T-helper 9 cell (primary cell): ENCODE data around the gene ERVFRD-1.
"Not testable (repeated sequence)": the region's sequence is repeated elsewhere in the genome, so short reads cannot be mapped to it uniquely, and the experiment has no call there.

Experiments used
- DNase-seq: peaks from one replicate; pipeline ENCODE4 v3.0.0-alpha.2; 2020

The ERVFRD-1 gene

GRCh38 chr6:11126876-11127275 lies 15.4 kb upstream of the ERVFRD-1 start:
- no peak for DNase-seq

GRCh38 chr6:11123978-11124377 lies 12.5 kb upstream of the ERVFRD-1 start:
- no peak for DNase-seq

- DNase-seq, result no peak
These were observed 10.9 kb upstream of the ERVFRD-1 start for GRCh38 chr6:11122380-11122779.

- DNase-seq, result no peak
These were observed 10.3 kb upstream of the ERVFRD-1 start for GRCh38 chr6:11121851-11122250.

- no peak for DNase-seq
These were observed 8.9 kb upstream of the ERVFRD-1 start for GRCh38 chr6:11120271-11121005.

- not testable (repeated sequence) for DNase-seq
These were observed 4.4 kb upstream of the ERVFRD-1 start for GRCh38 chr6:11115808-11116536.

GRCh38 chr6:11113038-11113437 lies 1.5 kb upstream of the ERVFRD-1 start:
- DNase-seq, result no peak

GRCh38 chr6:11111769-11112437 lies 378 bp upstream of the ERVFRD-1 start:
- DNase-seq, result no peak

GRCh38 chr6:11108726-11109125 lies 2.8 kb downstream of the ERVFRD-1 start:
- no peak for DNase-seq

GRCh38 chr6:11103065-11103464 lies 8.5 kb downstream of the ERVFRD-1 start:
- DNase-seq, result no peak

- DNase-seq, result no peak
These were observed 10.1 kb downstream of the ERVFRD-1 start for GRCh38 chr6:11101417-11101816.

- DNase-seq, result no peak
These were observed 13.5 kb downstream of the ERVFRD-1 start for GRCh38 chr6:11098004-11098403.

GRCh38 chr6:11097476-11097875 lies 14.0 kb downstream of the ERVFRD-1 start:
- no peak for DNase-seq

GRCh38 chr6:11096109-11096508 lies 15.4 kb downstream of the ERVFRD-1 start:
- no peak for DNase-seq

- DNase-seq, result no peak
These were observed 16.6 kb downstream of the ERVFRD-1 start for GRCh38 chr6:11094941-11095340.

GRCh38 chr6:11094411-11094851 lies 17.1 kb downstream of the ERVFRD-1 start:
- peak; percentile 18 for DNase-seq

GRCh38 chr6:11093626-11094410 lies 17.7 kb downstream of the ERVFRD-1 start, which contains the start of gene SMIM13:
TSS of gene SMIM13 (plus strand) at chr6:11093834. CDS start at chr6:11094314, 480 bp downstream.
- peak; percentile 94 for DNase-seq

- no peak for DNase-seq
These were observed 18.2 kb downstream of the ERVFRD-1 start for GRCh38 chr6:11093376-11093625.

GRCh38 chr6:11092668-11093375 lies 18.7 kb downstream of the ERVFRD-1 start:
- no peak for DNase-seq

GRCh38 chr6:11091141-11091540 lies 20.4 kb downstream of the ERVFRD-1 start:
- DNase-seq, result not testable (repeated sequence)

- no peak for DNase-seq
These were observed 21.8 kb downstream of the ERVFRD-1 start for GRCh38 chr6:11089695-11090094.

GRCh38 chr6:11087141-11087812 lies 24.2 kb downstream of the ERVFRD-1 start:
- DNase-seq, result not testable (repeated sequence)
